HG03175 (cell line): ENCODE data around the gene DLX3.

Source experiments
- ATAC-seq: cut with Tn5 transposase; IDR thresholded peaks from one replicate; pipeline ENCODE4 v1.9.1; 2021; ENCODE audit warnings: mild to moderate bottlenecking, moderate library complexity; ENCODE audit not compliant: unreplicated experiment

Gene DLX3

GRCh38 chr17:49959183-49959935 lies 35.7 kb downstream of the DLX3 start:
- ATAC-seq: no peak

- ATAC-seq: no peak
Measured at GRCh38 chr17:49958723-49959122, 36.3 kb downstream of the DLX3 start.

- no peak for ATAC-seq
Measured at GRCh38 chr17:49957350-49957749, 37.7 kb downstream of the DLX3 start.

GRCh38 chr17:49956780-49957179 lies 38.2 kb downstream of the DLX3 start:
- ATAC-seq: no peak

GRCh38 chr17:49955157-49955556 lies 39.9 kb downstream of the DLX3 start:
- no peak for ATAC-seq

- ATAC-seq: no peak
Measured at GRCh38 chr17:49952912-49953497, 42.0 kb downstream of the DLX3 start.

- ATAC-seq: peak; percentile 49
Measured at GRCh38 chr17:49952209-49952911, 42.7 kb downstream of the DLX3 start.

GRCh38 chr17:49951362-49952082 lies 43.5 kb downstream of the DLX3 start:
- no peak for ATAC-seq

- ATAC-seq: no peak
Measured at GRCh38 chr17:49949634-49950033, 45.4 kb downstream of the DLX3 start.

GRCh38 chr17:49946964-49947584 lies 48.0 kb downstream of the DLX3 start:
- ATAC-seq: no peak

- no peak for ATAC-seq
Measured at GRCh38 chr17:49946208-49946607, 48.8 kb downstream of the DLX3 start.

- ATAC-seq: no peak
Measured at GRCh38 chr17:49944273-49944870, 50.7 kb downstream of the DLX3 start.

GRCh38 chr17:49942947-49943346 lies 52.1 kb downstream of the DLX3 start:
- no peak for ATAC-seq

GRCh38 chr17:49941427-49941826 lies 53.6 kb downstream of the DLX3 start:
- no peak for ATAC-seq
